Suprapubic skin (tissue), 4 donors: ENCODE results near the gene RHBDD2. TPM values are rescaled to one million over a fixed set of nuclear protein-coding genes. Genes with fewer than 3 reads are reported as not detected.
"Not testable (repeated sequence)": the region's sequence is repeated elsewhere in the genome, so short reads cannot be mapped to it uniquely, and the experiment has no call there.

ENCODE experiments used
- DNase-seq, 2 donors: peaks; one replicate each; pipeline ENCODE4 v3.0.0-alpha.2; 2019; ENCODE audit warnings: low spot score in 2 of 2
- H3K27ac ChIP-seq: fragments of 200-600 bp; sonication (generic); one replicate; pipeline ENCODE4 v1.5.1; 2019
- H3K27me3 ChIP-seq: fragments of 200-600 bp; sonication (generic); one replicate; pipeline ENCODE4 v1.5.1; 2019
- H3K36me3 ChIP-seq: fragments of 200-600 bp; sonication (generic); one replicate; pipeline ENCODE4 v1.5.1; 2019
- H3K4me1 ChIP-seq: fragments of 200-600 bp; sonication (generic); one replicate; pipeline ENCODE4 v1.5.1; 2019
- H3K4me3 ChIP-seq: fragments of 200-600 bp; sonication (generic); one replicate; pipeline ENCODE4 v1.5.1; 2019; ENCODE audit warnings: mild to moderate bottlenecking
- H3K9me3 ChIP-seq: fragments of 200-600 bp; sonication (generic); one replicate; pipeline ENCODE4 v1.5.1; 2019
- EP300 ChIP-seq: sonication (generic); formaldehyde crosslinking; IDR thresholded peaks from one replicate; pipeline ENCODE4 v1.6.1; 2017; ENCODE audit warnings: antibody characterized with exemption
- POLR2A ChIP-seq, 2 donors: fragments of 450-650 bp; IDR thresholded peaks; one replicate each; pipeline ENCODE4 v1.6.1; 2017; ENCODE audit warnings: antibody characterized with exemption in 2 of 2, mild to moderate bottlenecking in 2 of 2, moderate library complexity in 2 of 2
- POLR2AphosphoS5 ChIP-seq, 3 donors: sonication (generic); formaldehyde crosslinking; IDR thresholded peaks; one replicate each; pipeline ENCODE4 v1.6.1; 2017; ENCODE audit warnings: antibody characterized with exemption in 3 of 3
- WGBS: methylation state at CpG from one replicate; pipeline ENCODE4 v1.1.5; 2018; 5-methylcytosine and 5-hydroxymethylcytosine counted together
- total RNA-seq, 4 donors: library from RNA; depleted of rRNA; stranded (reverse); fragments of >200 nt; gene quantifications; one replicate each; pipeline ENCODE4 v1.1.0, GENCODE V29; 2016
- TF ChIP-seq, protein P1 (sequence below), 2 donors: fragments of 200-600 bp in 1 of 2; fragments of 450-650 bp in 1 of 2; sonication (generic) in 1 of 2; IDR thresholded peaks; one replicate each; pipeline ENCODE4 v1.5.1; 2016 to 2019; ENCODE audit warnings: antibody characterized with exemption in 2 of 2, mild to moderate bottlenecking in 1 of 2, moderate library complexity in 1 of 2

Gene RHBDD2
- 10 to 100 TPM; 28.3 to 63.1 (median 49.8) TPM for total RNA-seq

DNA sequence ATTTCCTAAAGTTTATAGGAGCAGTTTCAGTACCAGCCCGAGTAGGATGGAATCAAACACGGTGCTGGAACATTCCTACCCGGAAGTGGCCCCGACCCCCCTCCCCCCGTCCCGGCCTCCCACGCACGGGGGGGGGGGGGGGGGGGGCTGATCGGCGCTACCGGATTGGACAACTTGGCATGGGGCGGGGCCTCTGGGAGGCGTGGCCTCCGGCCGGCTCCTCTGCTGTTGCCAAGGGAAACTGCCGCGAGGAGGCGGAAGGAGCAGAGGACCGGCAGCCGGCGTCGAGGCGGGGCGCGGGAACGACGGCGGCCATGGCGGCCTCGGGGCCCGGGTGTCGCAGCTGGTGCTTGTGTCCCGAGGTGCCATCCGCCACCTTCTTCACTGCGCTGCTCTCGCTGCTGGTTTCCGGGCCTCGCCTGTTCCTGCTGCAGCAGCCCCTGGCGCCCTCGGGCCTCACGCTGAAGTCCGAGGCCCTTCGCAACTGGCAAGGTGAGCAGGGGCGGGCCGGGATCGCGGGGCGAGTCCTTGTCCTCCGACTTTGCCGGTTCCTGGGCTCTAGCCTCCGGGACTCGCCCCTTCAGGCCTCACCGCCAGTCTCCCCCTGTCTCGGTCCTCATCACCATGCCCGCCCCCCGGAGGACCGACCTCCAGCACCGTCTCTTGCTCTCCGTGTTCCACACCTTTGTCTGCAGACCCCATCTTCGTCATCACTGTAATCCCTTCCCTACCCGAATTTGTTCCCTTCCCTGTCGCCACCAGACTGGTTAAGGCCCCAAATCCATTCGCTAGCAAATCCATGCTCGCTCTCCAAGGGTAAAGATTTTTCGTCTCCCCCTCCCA is at the start of gene RHBDD2:
Gene RHBDD2 (plus strand): TSS at position 266 of the 843 bp plus-strand sequence. CDS start 49 bp downstream, at position 315.
- DNase-seq = peak; percentile 97
- TF ChIP-seq, protein P1, sequence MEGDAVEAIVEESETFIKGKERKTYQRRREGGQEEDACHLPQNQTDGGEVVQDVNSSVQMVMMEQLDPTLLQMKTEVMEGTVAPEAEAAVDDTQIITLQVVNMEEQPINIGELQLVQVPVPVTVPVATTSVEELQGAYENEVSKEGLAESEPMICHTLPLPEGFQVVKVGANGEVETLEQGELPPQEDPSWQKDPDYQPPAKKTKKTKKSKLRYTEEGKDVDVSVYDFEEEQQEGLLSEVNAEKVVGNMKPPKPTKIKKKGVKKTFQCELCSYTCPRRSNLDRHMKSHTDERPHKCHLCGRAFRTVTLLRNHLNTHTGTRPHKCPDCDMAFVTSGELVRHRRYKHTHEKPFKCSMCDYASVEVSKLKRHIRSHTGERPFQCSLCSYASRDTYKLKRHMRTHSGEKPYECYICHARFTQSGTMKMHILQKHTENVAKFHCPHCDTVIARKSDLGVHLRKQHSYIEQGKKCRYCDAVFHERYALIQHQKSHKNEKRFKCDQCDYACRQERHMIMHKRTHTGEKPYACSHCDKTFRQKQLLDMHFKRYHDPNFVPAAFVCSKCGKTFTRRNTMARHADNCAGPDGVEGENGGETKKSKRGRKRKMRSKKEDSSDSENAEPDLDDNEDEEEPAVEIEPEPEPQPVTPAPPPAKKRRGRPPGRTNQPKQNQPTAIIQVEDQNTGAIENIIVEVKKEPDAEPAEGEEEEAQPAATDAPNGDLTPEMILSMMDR (IDR thresholded peaks at IDR 0.05) = peak in 1 of 2 donors; percentile 24
- TF ChIP-seq POLR2A (IDR thresholded peaks at IDR 0.05) (peak; percentile 76 to 77), POLR2AphosphoS5 (IDR thresholded peaks at IDR 0.05) (peak; percentile 69 to 73 (median 72)), EP300 (no peak)
- WGBS = 2% methylated on average over 22 of the region's 65 CpGs
- peaks cover 31% of the 10 kb centered on the region for H3K36me3 ChIP-seq
- no peaks in the 10 kb centered on the region for H3K9me3 ChIP-seq
- peaks cover 29% of the 10 kb centered on the region for H3K4me1 ChIP-seq
- peak within 1 kb of the TSS; percentile 80 for H3K27ac ChIP-seq
- H3K4me3 ChIP-seq = peak within 1 kb of the TSS; percentile 95
- no peaks in the 10 kb centered on the region for H3K27me3 ChIP-seq

DNA sequence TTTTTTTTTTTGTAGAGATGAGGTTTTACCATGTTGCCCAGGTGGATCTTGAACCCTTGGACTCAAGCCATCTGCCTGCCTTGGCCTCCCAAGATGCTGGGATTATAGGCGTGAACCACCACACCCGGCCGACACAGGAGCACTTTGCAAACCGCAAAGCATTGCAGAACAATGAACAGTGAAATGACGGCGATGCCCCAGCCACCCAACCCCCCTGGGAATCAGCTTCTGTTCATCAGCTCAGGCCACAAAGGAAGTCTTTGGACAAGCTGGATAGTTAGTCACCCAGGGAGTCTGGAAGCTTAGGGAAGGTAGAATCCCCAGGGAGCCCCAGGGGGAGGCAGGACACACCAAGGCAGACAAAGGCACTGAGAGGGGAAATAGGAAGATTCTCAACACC is 49.2 kb upstream of the RHBDD2 start:
- H3K4me1 ChIP-seq, DNase-seq, H3K27ac ChIP-seq, H3K9me3 ChIP-seq, H3K4me3 ChIP-seq, H3K27me3 ChIP-seq, H3K36me3 ChIP-seq: not testable (repeated sequence)
- WGBS = 77% methylated on average over 6 of the region's 6 CpGs

DNA sequence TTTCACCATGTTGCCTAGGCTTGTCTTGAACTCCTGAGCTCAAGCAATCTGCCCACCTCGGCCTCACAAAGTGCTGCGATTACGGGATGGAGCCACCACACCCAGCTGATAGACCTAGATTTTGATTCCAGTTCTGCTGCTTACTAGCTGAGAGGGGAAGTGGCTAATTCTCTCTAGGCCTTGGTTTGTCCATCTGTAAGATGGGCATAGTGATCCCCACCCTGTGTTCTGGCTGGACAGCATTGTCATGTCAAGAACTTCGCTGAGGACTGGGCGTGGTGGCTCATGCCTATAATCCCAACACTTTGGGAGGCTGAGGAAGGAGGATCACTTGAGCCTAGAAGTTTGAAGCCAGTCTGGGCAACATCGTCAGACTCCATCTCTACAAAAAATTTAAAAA is 47.9 kb upstream of the RHBDD2 start:
- Histone ChIP-seq H3K4me1 (no peaks in the 10 kb centered on the region), H3K27ac (no peak overlapping the region), H3K27me3 (no peaks in the 10 kb centered on the region), H3K9me3 (no peaks in the 10 kb centered on the region), H3K36me3 (no peaks in the 10 kb centered on the region), H3K4me3 (no peak overlapping the region)
- 87% methylated on average over 6 of the region's 6 CpGs for WGBS
- TF ChIP-seq EP300 = no peak
- TF ChIP-seq POLR2AphosphoS5 (IDR thresholded peaks at IDR 0.05) = no peak
- no peak for TF ChIP-seq POLR2A (IDR thresholded peaks at IDR 0.05)
- TF ChIP-seq, protein P1 (IDR thresholded peaks at IDR 0.05) = no peak
- DNase-seq = no peak

DNA sequence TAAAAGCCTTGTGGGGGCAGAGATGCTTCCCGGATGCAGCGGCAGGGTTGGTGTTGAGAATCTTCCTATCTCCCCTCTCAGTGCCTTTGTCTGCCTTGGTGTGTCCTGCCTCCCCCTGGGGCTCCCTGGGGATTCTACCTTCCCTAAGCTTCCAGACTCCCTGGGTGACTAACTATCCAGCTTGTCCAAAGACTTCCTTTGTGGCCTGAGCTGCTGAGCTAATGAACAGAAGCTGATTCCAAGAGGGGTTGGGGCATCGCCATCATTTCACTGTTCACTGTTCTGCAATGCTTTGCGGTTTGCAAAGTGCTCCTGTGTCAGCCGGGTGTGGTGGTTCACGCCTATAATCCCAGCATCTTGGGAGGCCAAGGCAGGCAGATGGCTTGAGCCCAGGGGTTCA is 45.2 kb upstream of the RHBDD2 start:
- not testable (repeated sequence) for DNase-seq, H3K27ac ChIP-seq
- WGBS = 76% methylated on average over 6 of the region's 6 CpGs

DNA sequence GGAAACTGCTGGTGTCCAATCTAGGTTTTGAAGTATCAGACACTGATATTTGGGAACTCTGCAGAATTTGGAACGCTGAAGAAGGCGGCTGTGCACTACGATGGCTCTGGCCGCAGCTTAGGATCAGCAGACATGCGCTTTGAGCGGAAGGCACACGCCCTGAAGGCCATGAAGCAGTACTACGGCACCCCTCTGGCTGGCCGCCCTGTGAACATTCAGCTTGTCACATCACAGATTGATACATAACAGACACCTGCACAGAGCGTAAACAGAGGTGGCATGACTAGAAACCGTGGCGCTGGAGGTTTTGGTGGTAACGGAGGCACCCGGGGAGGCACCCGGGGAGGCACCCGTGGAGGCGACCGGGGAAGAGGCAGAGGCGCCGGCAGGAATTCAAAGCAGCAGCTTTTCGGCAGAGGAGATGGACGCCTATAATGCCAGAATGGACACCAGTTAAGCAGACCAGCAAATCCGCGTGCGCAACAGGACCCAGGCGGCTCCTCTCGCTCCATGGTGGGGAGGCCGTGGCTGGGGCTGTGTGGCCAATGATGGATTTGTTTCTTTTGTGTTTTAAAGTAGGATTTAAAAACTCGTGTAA is 43.0 kb upstream of the RHBDD2 start:
- Histone ChIP-seq H3K4me3 (no peak overlapping the region), H3K27me3 (no peaks in the 10 kb centered on the region), H3K36me3 (no peaks in the 10 kb centered on the region), H3K9me3 (no peaks in the 10 kb centered on the region), H3K4me1 (no peaks in the 10 kb centered on the region), H3K27ac (no peak overlapping the region)
- WGBS = 83% methylated on average over 29 of the region's 29 CpGs
- no peak for DNase-seq
- TF ChIP-seq, protein P1 (IDR thresholded peaks at IDR 0.05) = no peak
- TF ChIP-seq EP300 = no peak
- TF ChIP-seq POLR2A (IDR thresholded peaks at IDR 0.05) = no peak

More for the DNA sequence above, 45.2 kb upstream of the RHBDD2 start:
- H3K9me3 ChIP-seq, H3K4me3 ChIP-seq, H3K36me3 ChIP-seq, H3K27me3 ChIP-seq, H3K4me1 ChIP-seq: not testable (repeated sequence)

DNA sequence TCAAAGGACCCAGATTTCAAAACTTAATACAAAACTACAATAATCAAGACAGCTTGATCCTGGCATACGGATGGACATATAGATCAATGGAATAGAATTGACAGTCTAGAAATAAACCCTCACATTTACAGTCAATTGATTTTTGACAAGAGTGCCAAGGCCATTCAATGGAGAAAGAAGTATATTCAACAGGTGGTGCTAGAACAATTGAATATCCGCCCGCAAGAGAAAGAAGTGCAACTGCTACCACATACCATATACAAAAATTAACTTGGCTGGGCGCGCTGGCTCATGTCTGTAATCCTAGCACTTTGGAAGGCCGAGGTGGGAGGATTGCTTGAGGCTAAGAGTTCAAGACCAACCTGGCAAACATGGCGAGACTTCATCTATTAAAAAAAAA is 42.0 kb upstream of the RHBDD2 start:
- TF ChIP-seq, protein P1 (IDR thresholded peaks at IDR 0.05) = no peak
- no peak for TF ChIP-seq EP300
- no peak for TF ChIP-seq POLR2AphosphoS5 (IDR thresholded peaks at IDR 0.05)
- no peak for TF ChIP-seq POLR2A (IDR thresholded peaks at IDR 0.05)

DNA sequence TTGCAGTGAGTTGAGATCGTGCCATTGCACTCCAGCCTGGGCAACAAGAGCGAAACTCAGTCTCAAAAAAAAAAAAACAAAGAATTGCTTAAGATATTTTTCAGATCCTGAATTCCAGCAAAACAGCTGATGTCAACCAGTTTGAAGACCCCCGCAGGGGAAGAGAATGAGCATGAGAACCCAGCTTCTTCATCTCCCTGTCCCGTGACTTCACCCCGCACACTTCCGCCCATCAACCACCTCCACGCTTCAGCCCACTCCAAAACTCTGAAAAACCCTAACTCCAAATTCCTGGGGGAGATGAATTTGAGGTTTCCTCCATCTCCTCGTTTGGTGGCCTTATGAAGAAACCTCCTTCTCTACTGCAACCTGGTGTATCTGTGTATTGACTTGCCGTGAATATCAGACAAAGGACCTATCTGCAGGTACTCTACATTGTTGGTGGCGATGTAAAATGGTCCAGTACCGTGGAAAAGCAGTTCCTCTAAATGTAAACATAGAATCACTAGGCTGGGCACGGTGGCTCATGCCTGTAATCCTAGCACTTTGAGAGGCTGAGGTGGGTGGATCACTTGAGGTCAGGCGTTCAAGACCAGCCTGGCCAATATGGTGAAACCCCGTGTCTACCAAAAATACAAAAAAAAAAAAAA is 40.4 kb upstream of the RHBDD2 start:
- 82% methylated on average over 14 of the region's 14 CpGs for WGBS
- H3K9me3 ChIP-seq, H3K4me3 ChIP-seq, H3K36me3 ChIP-seq, DNase-seq, H3K27me3 ChIP-seq, H3K27ac ChIP-seq: not testable (repeated sequence)
- peaks cover 11% of the 10 kb centered on the region for H3K4me1 ChIP-seq

More for the DNA sequence above, 42.0 kb upstream of the RHBDD2 start:
- H3K4me3 ChIP-seq = no peak overlapping the region
- 79% methylated on average over 7 of the region's 7 CpGs for WGBS
- DNase-seq = no peak
- no peaks in the 10 kb centered on the region for H3K36me3 ChIP-seq
- H3K27me3 ChIP-seq = no peaks in the 10 kb centered on the region
- no peaks in the 10 kb centered on the region for H3K9me3 ChIP-seq
- H3K27ac ChIP-seq = no peak overlapping the region
- no peaks in the 10 kb centered on the region for H3K4me1 ChIP-seq
